GM21367 (cell line): Measurements from ENCODE around the gene TMPRSS7.
"Not testable (repeated sequence)": the region's sequence is repeated elsewhere in the genome, so short reads cannot be mapped to it uniquely, and the experiment has no call there.

Experiments used
- ATAC-seq: cut with Tn5 transposase; IDR thresholded peaks from one replicate; pipeline ENCODE4 v1.9.1; 2021; ENCODE audit not compliant: unreplicated experiment

The TMPRSS7 gene

GRCh38 chr3:112012205-112012992 lies 22.1 kb upstream of the TMPRSS7 start:
- no peak for ATAC-seq

- ATAC-seq: no peak
Observed at GRCh38 chr3:112013058-112013783, 21.3 kb upstream of the TMPRSS7 start.

GRCh38 chr3:112013784-112014143 lies 20.8 kb upstream of the TMPRSS7 start:
- ATAC-seq: no peak

GRCh38 chr3:112017091-112017490 lies 17.4 kb upstream of the TMPRSS7 start:
- no peak for ATAC-seq

- ATAC-seq: no peak
Observed at GRCh38 chr3:112018712-112019111, 15.8 kb upstream of the TMPRSS7 start.

GRCh38 chr3:112019716-112020115 lies 14.8 kb upstream of the TMPRSS7 start:
- ATAC-seq: no peak

GRCh38 chr3:112020674-112021085 lies 13.9 kb upstream of the TMPRSS7 start:
- no peak for ATAC-seq

GRCh38 chr3:112027142-112027541 lies 7.4 kb upstream of the TMPRSS7 start:
- no peak for ATAC-seq

- no peak for ATAC-seq
Observed at GRCh38 chr3:112027826-112028225, 6.7 kb upstream of the TMPRSS7 start.

GRCh38 chr3:112030901-112031300 lies 3.6 kb upstream of the TMPRSS7 start:
- ATAC-seq: no peak

GRCh38 chr3:112032098-112032731 lies 2.3 kb upstream of the TMPRSS7 start:
- ATAC-seq: no peak

GRCh38 chr3:112035241-112035640 lies 705 bp downstream of the TMPRSS7 start:
- ATAC-seq: no peak

GRCh38 chr3:112037194-112037593 lies 2.7 kb downstream of the TMPRSS7 start:
- not testable (repeated sequence) for ATAC-seq

GRCh38 chr3:112038863-112039262 lies 4.3 kb downstream of the TMPRSS7 start:
- no peak for ATAC-seq

- no peak for ATAC-seq
Observed at GRCh38 chr3:112041321-112041720, 6.8 kb downstream of the TMPRSS7 start.

GRCh38 chr3:112042842-112043280 lies 8.3 kb downstream of the TMPRSS7 start:
- ATAC-seq: no peak

GRCh38 chr3:112043621-112044201 lies 9.2 kb downstream of the TMPRSS7 start:
- peak; percentile 89 for ATAC-seq

GRCh38 chr3:112046599-112046998 lies 12.1 kb downstream of the TMPRSS7 start:
- no peak for ATAC-seq

- ATAC-seq: no peak
Observed at GRCh38 chr3:112047264-112047663, 12.7 kb downstream of the TMPRSS7 start.

GRCh38 chr3:112048911-112049310 lies 14.4 kb downstream of the TMPRSS7 start:
- ATAC-seq: no peak

- no peak for ATAC-seq
Observed at GRCh38 chr3:112053229-112053628, 18.7 kb downstream of the TMPRSS7 start.
